Osteoblast (primary cell): ENCODE results near the gene GAREM1. TPM values are rescaled to one million over a fixed set of nuclear protein-coding genes. Genes with fewer than 3 reads are reported as not detected.

Experiments used
- DNase-seq: peaks from one replicate; pipeline ENCODE4 v3.0.0; 2011; ENCODE audit warnings: low spot score, mixed read lengths; ENCODE audit not compliant: insufficient read length; ENCODE audit errors: missing footprints
- H2AFZ ChIP-seq: 2 replicates; pipeline ENCODE4 v1.6.0; 2011; ENCODE audit warnings: mild to moderate bottlenecking, low read length
- H3K27ac ChIP-seq: 2 replicates; pipeline ENCODE4 v1.5.1; 2011; ENCODE audit warnings: mild to moderate bottlenecking, low read depth, low read length, moderate library complexity
- H3K27me3 ChIP-seq: 2 replicates; pipeline ENCODE4 v1.6.0; 2012; ENCODE audit warnings: mild to moderate bottlenecking, control low read depth, inconsistent platforms, low read length, moderate library complexity; ENCODE audit not compliant: insufficient read depth
- H3K36me3 ChIP-seq: 2 replicates; pipeline ENCODE4 v1.5.1; 2011; ENCODE audit warnings: mild to moderate bottlenecking, low read length, control low read depth, moderate library complexity; ENCODE audit not compliant: insufficient read depth
- H3K4me1 ChIP-seq: 2 replicates; pipeline ENCODE4 v1.5.1; 2011; ENCODE audit warnings: mild to moderate bottlenecking, low read length, control low read depth, moderate library complexity; ENCODE audit not compliant: insufficient read depth
- H3K4me2 ChIP-seq: 2 replicates; pipeline ENCODE4 v1.6.0; 2011; ENCODE audit warnings: mild to moderate bottlenecking, low read length; ENCODE audit not compliant: insufficient read depth
- H3K4me3 ChIP-seq: fragments of 200-600 bp; sonication (generic); 3 replicates; pipeline ENCODE4 v1.5.1; 2012; ENCODE audit warnings: mild to moderate bottlenecking, low read length, inconsistent platforms; ENCODE audit not compliant: insufficient read depth
- H3K79me2 ChIP-seq: 2 replicates; pipeline ENCODE4 v1.6.0; 2012; ENCODE audit warnings: mild to moderate bottlenecking, low read length, control low read depth, inconsistent platforms; ENCODE audit not compliant: insufficient read depth
- H3K9me3 ChIP-seq: 2 replicates; pipeline ENCODE4 v1.5.1; 2011; ENCODE audit warnings: low read depth, low read length, control low read depth
- H4K20me1 ChIP-seq: 2 replicates; pipeline ENCODE4 v1.6.0; 2012; ENCODE audit warnings: mild to moderate bottlenecking, low read length, control low read depth; ENCODE audit not compliant: insufficient read depth
- CTCF ChIP-seq: IDR thresholded peaks from 2 replicates; pipeline ENCODE4 v1.5.1; 2011; ENCODE audit warnings: mild to moderate bottlenecking, low read depth, low read length, moderate library complexity; ENCODE audit errors: extremely low read depth
- total RNA-seq: library from RNA; depleted of rRNA; stranded (reverse); fragments of >200 nt; gene quantifications from 2 replicates; pipeline ENCODE4 v1.2.3, GENCODE V29; 2012

The GAREM1 gene
- total RNA-seq, 1 donor = 3.6 TPM

- no peak for TF ChIP-seq CTCF
- H3K9me3 ChIP-seq = no peaks in the 10 kb centered on the region
- no peaks in the 10 kb centered on the region for H3K27me3 ChIP-seq
- no peak overlapping the region for H3K27ac ChIP-seq
- no peak for DNase-seq
- H3K79me2 ChIP-seq = no peaks in the 10 kb centered on the region
- no peak overlapping the region for H2AFZ ChIP-seq
- H3K36me3 ChIP-seq = no peaks in the 10 kb centered on the region
- no peaks in the 10 kb centered on the region for H4K20me1 ChIP-seq
- H3K4me1 ChIP-seq = peaks cover 4% of the 10 kb centered on the region
- no peak overlapping the region for H3K4me2 ChIP-seq
- no peak overlapping the region for H3K4me3 ChIP-seq
These were observed 182.8 kb downstream of the GAREM1 start for GRCh38 chr18:32287873-32288272.

- no peak for DNase-seq
- Histone ChIP-seq H3K4me2 (no peak overlapping the region), H4K20me1 (no peaks in the 10 kb centered on the region), H3K27ac (no peak overlapping the region), H3K36me3 (no peaks in the 10 kb centered on the region), H3K9me3 (no peaks in the 10 kb centered on the region), H3K4me1 (peaks cover 4% of the 10 kb centered on the region), H3K79me2 (no peaks in the 10 kb centered on the region), H3K27me3 (no peaks in the 10 kb centered on the region), H2AFZ (no peak overlapping the region), H3K4me3 (no peak overlapping the region)
- no peak for TF ChIP-seq CTCF
These were observed 183.4 kb downstream of the GAREM1 start for GRCh38 chr18:32287249-32287648.

- no peaks in the 10 kb centered on the region for H3K9me3 ChIP-seq
- TF ChIP-seq CTCF = no peak
- DNase-seq = no peak
These were observed 183.9 kb downstream of the GAREM1 start for GRCh38 chr18:32286749-32287148.

GRCh38 chr18:32284284-32284683 lies 186.4 kb downstream of the GAREM1 start:
- Histone ChIP-seq H3K9me3 (no peaks in the 10 kb centered on the region), H3K36me3 (no peaks in the 10 kb centered on the region), H3K4me2 (no peak overlapping the region), H3K4me3 (no peak overlapping the region), H3K4me1 (peaks cover 4% of the 10 kb centered on the region), H3K79me2 (no peaks in the 10 kb centered on the region), H3K27ac (no peak overlapping the region), H2AFZ (no peak overlapping the region), H3K27me3 (no peaks in the 10 kb centered on the region), H4K20me1 (no peaks in the 10 kb centered on the region)
- no peak for TF ChIP-seq CTCF
- DNase-seq = peak; percentile 35

More at GRCh38 chr18:32286749-32287148, 183.9 kb downstream of the GAREM1 start:
- Histone ChIP-seq H2AFZ (no peak overlapping the region), H3K4me3 (no peak overlapping the region), H3K36me3 (no peaks in the 10 kb centered on the region), H3K4me2 (no peak overlapping the region), H3K4me1 (peaks cover 4% of the 10 kb centered on the region), H3K27me3 (no peaks in the 10 kb centered on the region), H4K20me1 (no peaks in the 10 kb centered on the region), H3K27ac (no peak overlapping the region), H3K79me2 (no peaks in the 10 kb centered on the region)
